OCI-LY7 (cell line): Measurements from ENCODE around the gene TEDC1.

ENCODE experiments used
- EZH2phosphoT487 ChIP-seq: fragments of 200-600 bp; sonication (generic); IDR thresholded peaks from 2 replicates; pipeline ENCODE4 v1.6.1; 2018; ENCODE audit warnings: low read depth, borderline replicate concordance, mild to moderate bottlenecking, mixed run types, antibody characterized with exemption, low read length, moderate library complexity, mixed read lengths
- TF ChIP-seq, protein P1 (sequence below): fragments of 200-600 bp; sonication (generic); conservative IDR thresholded peaks from 2 replicates; pipeline ENCODE4 v1.5.1; 2014; ENCODE audit warnings: mild to moderate bottlenecking, antibody characterized with exemption, low read length, moderate library complexity, mixed read lengths

- TF ChIP-seq, protein P1, sequence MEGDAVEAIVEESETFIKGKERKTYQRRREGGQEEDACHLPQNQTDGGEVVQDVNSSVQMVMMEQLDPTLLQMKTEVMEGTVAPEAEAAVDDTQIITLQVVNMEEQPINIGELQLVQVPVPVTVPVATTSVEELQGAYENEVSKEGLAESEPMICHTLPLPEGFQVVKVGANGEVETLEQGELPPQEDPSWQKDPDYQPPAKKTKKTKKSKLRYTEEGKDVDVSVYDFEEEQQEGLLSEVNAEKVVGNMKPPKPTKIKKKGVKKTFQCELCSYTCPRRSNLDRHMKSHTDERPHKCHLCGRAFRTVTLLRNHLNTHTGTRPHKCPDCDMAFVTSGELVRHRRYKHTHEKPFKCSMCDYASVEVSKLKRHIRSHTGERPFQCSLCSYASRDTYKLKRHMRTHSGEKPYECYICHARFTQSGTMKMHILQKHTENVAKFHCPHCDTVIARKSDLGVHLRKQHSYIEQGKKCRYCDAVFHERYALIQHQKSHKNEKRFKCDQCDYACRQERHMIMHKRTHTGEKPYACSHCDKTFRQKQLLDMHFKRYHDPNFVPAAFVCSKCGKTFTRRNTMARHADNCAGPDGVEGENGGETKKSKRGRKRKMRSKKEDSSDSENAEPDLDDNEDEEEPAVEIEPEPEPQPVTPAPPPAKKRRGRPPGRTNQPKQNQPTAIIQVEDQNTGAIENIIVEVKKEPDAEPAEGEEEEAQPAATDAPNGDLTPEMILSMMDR, result 0 out of 2 replicates have a peak, but pooled peaks have one; percentile 29
- no peak for TF ChIP-seq EZH2phosphoT487
Observed at GRCh38 chr14:105481886-105482457, 9.1 kb upstream of the TEDC1 start.
